Transverse colon (tissue), 4 donors: ENCODE results near the gene GTF2H4. TPM values are rescaled to one million over a fixed set of nuclear protein-coding genes. Genes with fewer than 3 reads are reported as not detected.
"Not testable (repeated sequence)": the region's sequence is repeated elsewhere in the genome, so short reads cannot be mapped to it uniquely, and the experiment has no call there.

ENCODE experiments used
- DNase-seq: peaks from one replicate; pipeline ENCODE4 v3.0.0-alpha.2; 2019
- H3K27ac ChIP-seq, 4 donors: fragments of 200-600 bp; sonication (generic); 2 replicates each; pipeline ENCODE4 v1.5.1; 2016 to 2018; ENCODE audit warnings: inconsistent platforms in 4 of 4
- H3K27me3 ChIP-seq: fragments of 200-600 bp; sonication (generic); 2 replicates; pipeline ENCODE4 v1.5.1; 2017; ENCODE audit warnings: inconsistent platforms
- H3K36me3 ChIP-seq, 4 donors: fragments of 200-600 bp; sonication (generic); 2 replicates each; pipeline ENCODE4 v1.5.1; 2017 to 2019; ENCODE audit warnings: inconsistent platforms in 4 of 4
- H3K4me1 ChIP-seq, 4 donors: fragments of 200-600 bp; sonication (generic); 2 replicates each; pipeline ENCODE4 v1.5.1; 2017 to 2020; ENCODE audit warnings: inconsistent platforms in 4 of 4
- H3K4me3 ChIP-seq, 4 donors: fragments of 200-600 bp; sonication (generic); 1 replicate in 1 of 4; 2 replicates in 3 of 4; pipeline versions ENCODE4 v1.5.1 to v1.6.1; 2017 to 2019; ENCODE audit warnings: inconsistent platforms in 4 of 4
- H3K9me3 ChIP-seq, 2 donors: fragments of 200-600 bp; sonication (generic); 2 replicates each; pipeline ENCODE4 v1.5.1; 2017 to 2019; ENCODE audit warnings: inconsistent platforms in 2 of 2
- EP300 ChIP-seq: sonication (generic); formaldehyde crosslinking; IDR thresholded peaks from one replicate; pipeline ENCODE4 v1.6.1; 2017; ENCODE audit warnings: antibody characterized with exemption, low read depth
- POLR2A ChIP-seq: fragments of 450-650 bp; IDR thresholded peaks from one replicate; pipeline ENCODE4 v1.6.1; 2016; ENCODE audit warnings: antibody characterized with exemption, mild to moderate bottlenecking, moderate library complexity
- POLR2AphosphoS5 ChIP-seq, 3 donors: sonication (generic); formaldehyde crosslinking; IDR thresholded peaks; one replicate each; pipeline ENCODE4 v1.6.1; 2016; ENCODE audit warnings: antibody characterized with exemption in 3 of 3
- WGBS, 2 donors: methylation state at CpG; one replicate each; pipeline ENCODE4 v1.1.5; 2018; ENCODE audit warnings: low coverage in 1 of 2; 5-methylcytosine and 5-hydroxymethylcytosine counted together
- in situ Hi-C, 4 donors: fragments of 200-750 bp; cut with MboI; loops; one replicate each; pipeline versions ENCODE4 v1.15.0 to v1.15.1; 2017; ENCODE audit warnings: low sequenced_read_pairs in 3 of 4, low pct_ligation_motif_present in 1 of 4, low pct_unique_long_range_greater_than_20kb in 1 of 4
- intact Hi-C: fragments of 100-400 bp; cut with DNase I; formaldehyde crosslinking; loops from one replicate; pipeline ENCODE4 v1.15.1; 2023; ENCODE audit warnings: low total_unique reads
- total RNA-seq, 4 donors: library from RNA; depleted of rRNA; stranded (reverse); fragments of >200 nt; gene quantifications; one replicate each; pipeline ENCODE4 v1.1.0, GENCODE V29; 2016
- TF ChIP-seq, protein P1 (sequence below), 5 experiments: fragments of 200-600 bp in 3 of 5; fragments of 450-650 bp in 2 of 5; sonication (generic) in 3 of 5; IDR thresholded peaks; 1 replicate in 2 of 5; 2 replicates in 3 of 5; pipeline ENCODE4 v1.5.1; 2016 to 2017; ENCODE audit warnings: antibody characterized with exemption in 5 of 5, inconsistent platforms in 3 of 5, mild to moderate bottlenecking in 2 of 5, moderate library complexity in 1 of 5

GTF2H4 gene
- total RNA-seq, 4 donors from 2014 or later: 2.0 to 44.5 (median 6.8) TPM

DNA sequence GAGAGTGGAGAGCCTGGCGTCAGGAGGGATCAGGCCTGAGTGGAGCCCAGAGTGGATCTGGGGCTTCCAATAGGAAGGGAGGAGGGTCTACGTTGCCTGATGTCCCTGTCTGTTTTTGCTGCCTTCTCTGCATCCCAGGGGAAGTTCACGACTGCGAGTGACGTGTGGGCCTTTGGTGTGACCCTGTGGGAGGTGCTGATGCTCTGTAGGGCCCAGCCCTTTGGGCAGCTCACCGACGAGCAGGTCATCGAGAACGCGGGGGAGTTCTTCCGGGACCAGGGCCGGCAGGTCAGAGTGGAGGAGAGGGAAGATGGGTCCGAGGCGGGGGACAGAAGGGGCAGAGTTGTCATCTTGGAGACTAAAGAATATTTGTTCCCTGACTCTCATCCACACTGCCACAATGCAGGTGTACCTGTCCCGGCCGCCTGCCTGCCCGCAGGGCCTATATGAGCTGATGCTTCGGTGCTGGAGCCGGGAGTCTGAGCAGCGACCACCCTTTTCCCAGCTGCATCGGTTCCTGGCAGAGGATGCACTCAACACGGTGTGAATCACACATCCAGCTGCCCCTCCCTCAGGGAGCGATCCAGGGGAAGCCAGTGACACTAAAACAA is 9.2 kb upstream of the GTF2H4 start:
- H3K27me3 ChIP-seq: no peaks in the 10 kb centered on the region
- DNase-seq: no peak
- in situ Hi-C loops (loop anchor here in 2 of 4 donors (25.0 kb wide), 1 partner anchor 162 kb away; the partner anchor contains the start of genes FLOT1 (in 2 of the 2) and IER3 (in 2 of the 2)), intact Hi-C loops (no loop called here)
- H3K4me1 ChIP-seq: no peaks in the 10 kb centered on the region
- H3K9me3 ChIP-seq: no peaks in the 10 kb centered on the region
- H3K27ac ChIP-seq: no peak overlapping the region
- WGBS, 2 donors: 78 to 90% methylated on average over 10 to 23 of the region's 23 CpGs
- H3K36me3 ChIP-seq: peaks cover 0 to 37% (median 13%) of the 10 kb centered on the region in 4 donors
- TF ChIP-seq POLR2AphosphoS5 (IDR thresholded peaks at IDR 0.05): no peak
- TF ChIP-seq, protein P1, sequence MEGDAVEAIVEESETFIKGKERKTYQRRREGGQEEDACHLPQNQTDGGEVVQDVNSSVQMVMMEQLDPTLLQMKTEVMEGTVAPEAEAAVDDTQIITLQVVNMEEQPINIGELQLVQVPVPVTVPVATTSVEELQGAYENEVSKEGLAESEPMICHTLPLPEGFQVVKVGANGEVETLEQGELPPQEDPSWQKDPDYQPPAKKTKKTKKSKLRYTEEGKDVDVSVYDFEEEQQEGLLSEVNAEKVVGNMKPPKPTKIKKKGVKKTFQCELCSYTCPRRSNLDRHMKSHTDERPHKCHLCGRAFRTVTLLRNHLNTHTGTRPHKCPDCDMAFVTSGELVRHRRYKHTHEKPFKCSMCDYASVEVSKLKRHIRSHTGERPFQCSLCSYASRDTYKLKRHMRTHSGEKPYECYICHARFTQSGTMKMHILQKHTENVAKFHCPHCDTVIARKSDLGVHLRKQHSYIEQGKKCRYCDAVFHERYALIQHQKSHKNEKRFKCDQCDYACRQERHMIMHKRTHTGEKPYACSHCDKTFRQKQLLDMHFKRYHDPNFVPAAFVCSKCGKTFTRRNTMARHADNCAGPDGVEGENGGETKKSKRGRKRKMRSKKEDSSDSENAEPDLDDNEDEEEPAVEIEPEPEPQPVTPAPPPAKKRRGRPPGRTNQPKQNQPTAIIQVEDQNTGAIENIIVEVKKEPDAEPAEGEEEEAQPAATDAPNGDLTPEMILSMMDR (IDR thresholded peaks at IDR 0.05): no peak
- TF ChIP-seq EP300: no peak
- no peak for TF ChIP-seq POLR2A
- H3K4me3 ChIP-seq: no peak overlapping the region

DNA sequence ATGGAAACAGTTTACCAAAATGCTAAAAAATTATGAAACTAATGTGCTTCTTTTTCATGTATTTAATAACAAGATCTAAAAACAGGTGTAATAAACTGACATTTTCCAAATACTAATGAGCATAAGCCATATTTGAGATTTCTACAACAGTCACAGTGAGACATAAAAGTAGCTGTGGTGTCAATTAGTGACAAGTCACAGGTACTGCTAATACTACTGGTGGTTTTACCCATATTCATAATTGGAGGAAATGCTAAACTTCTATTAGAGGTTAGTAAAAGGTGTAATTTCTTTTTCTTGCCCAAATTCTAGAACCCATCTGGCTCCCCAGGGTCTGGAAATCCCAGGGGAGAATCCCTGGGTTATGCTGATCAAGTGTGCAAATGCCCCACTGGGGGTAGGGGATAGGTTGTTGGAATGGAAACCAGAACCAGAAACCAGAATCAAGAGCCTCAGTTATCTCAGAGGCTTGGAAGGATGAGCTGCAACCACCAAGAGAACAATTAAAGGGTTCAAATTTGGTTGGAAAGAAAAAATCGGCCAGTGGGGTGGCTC is 7.1 kb upstream of the GTF2H4 start:
- Histone ChIP-seq H3K4me1 (no peaks in the 10 kb centered on the region), H3K36me3 (peaks cover 0 to 23% (median 3%) of the 10 kb centered on the region in 4 donors), H3K27me3 (no peaks in the 10 kb centered on the region), H3K4me3 (no peak overlapping the region), H3K9me3 (no peaks in the 10 kb centered on the region), H3K27ac (no peak overlapping the region)
- intact Hi-C loops (no loop called here), in situ Hi-C loops (no loop called here)
- 78% methylated on average over 1 of the region's 1 CpG; no CpG with 5 or more reads in 1 of the 2 donors for WGBS, 2 donors
- TF ChIP-seq POLR2A: no peak
- TF ChIP-seq, protein P1 (IDR thresholded peaks at IDR 0.05): no peak
- no peak for TF ChIP-seq EP300
- TF ChIP-seq POLR2AphosphoS5 (IDR thresholded peaks at IDR 0.05): no peak
- DNase-seq: no peak

DNA sequence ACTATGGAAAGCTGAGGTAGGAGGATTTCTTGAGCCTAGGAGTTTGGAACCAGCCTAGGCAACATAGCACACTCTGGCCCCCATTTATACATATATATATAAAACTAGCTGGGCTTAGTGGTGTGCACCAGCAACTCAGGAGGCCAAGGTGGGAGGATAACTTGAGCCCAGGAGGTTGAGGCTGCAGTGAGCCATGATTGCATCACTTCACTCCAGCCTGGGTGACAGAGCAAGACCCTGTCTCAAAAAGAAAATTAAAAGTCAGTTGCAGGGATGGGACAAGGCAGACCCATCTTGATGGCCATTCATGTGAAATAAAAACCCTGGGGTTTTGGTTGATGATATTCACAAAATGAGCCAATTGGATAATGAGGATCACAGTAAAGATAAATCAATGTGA is 6.6 kb upstream of the GTF2H4 start:
- H3K36me3 ChIP-seq: peaks cover 0 to 21% (median 3%) of the 10 kb centered on the region in 4 donors
- H3K27me3 ChIP-seq: no peaks in the 10 kb centered on the region
- no peaks in the 10 kb centered on the region for H3K9me3 ChIP-seq
- no peak for DNase-seq
- H3K27ac ChIP-seq: no peak overlapping the region
- no peak for TF ChIP-seq EP300
- TF ChIP-seq POLR2A: no peak
- no peak for TF ChIP-seq POLR2AphosphoS5 (IDR thresholded peaks at IDR 0.05)
- TF ChIP-seq, protein P1 (IDR thresholded peaks at IDR 0.05): no peak
- no peaks in the 10 kb centered on the region for H3K4me1 ChIP-seq
- no peak overlapping the region for H3K4me3 ChIP-seq
- in situ Hi-C loops (no loop called here), intact Hi-C loops (no loop called here)

DNA sequence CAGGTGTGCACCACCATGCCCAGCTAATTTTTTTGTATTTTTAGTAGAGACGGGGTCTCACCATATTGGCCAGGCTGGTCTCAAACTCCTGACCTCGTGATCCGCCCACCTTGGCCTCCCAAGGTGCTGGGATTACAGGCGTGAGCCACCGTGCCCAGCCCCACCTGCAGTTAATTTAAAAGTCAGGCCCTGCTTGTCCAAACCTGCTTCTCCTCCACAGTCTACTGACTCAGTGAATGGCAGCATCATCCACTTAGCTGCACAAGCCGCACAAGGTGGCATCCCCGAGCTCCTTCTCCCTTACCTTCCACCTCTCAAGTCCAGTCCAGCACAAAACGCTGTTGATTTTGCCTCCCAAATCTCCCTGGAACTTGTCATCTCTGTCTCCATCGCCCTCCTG is 5.8 kb upstream of the GTF2H4 start:
- intact Hi-C loops, DNase-seq, H3K4me3 ChIP-seq, in situ Hi-C loops, H3K27ac ChIP-seq, H3K9me3 ChIP-seq, H3K27me3 ChIP-seq, H3K4me1 ChIP-seq: not testable (repeated sequence)
- peaks cover 0 to 21% (median 3%) of the 10 kb centered on the region in 4 donors for H3K36me3 ChIP-seq
- 76 to 100% methylated on average over 1 to 9 of the region's 9 CpGs for WGBS, 2 donors

DNA sequence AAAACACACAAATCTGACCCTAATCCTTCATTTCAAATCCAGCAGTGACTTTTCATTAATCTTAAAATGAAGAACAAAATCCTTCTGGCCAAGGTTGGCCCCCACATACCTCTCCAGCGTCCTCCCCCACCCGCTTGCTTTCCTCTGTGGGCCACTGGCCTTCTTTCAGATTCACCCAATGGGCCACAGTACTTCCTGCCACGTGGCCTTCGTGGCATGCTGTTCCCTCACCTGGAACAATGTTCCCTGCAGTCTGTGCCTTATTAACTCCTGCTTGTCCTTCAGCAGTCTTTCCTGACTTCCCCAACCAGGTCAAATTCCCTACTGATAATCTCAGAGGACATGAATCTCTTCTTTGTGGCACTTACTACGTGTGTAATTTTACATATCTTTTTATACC is 5.3 kb upstream of the GTF2H4 start:
- in situ Hi-C loops: no loop called here
- H3K9me3 ChIP-seq: no peaks in the 10 kb centered on the region
- H3K27ac ChIP-seq: no peak overlapping the region
- H3K36me3 ChIP-seq: peaks cover 0 to 16% (median 3%) of the 10 kb centered on the region in 4 donors
- H3K27me3 ChIP-seq: no peaks in the 10 kb centered on the region
- 25 to 40% methylated on average over 4 to 5 of the region's 5 CpGs for WGBS, 2 donors
- peaks cover 0 to 9% (median 3%) of the 10 kb centered on the region in 4 donors for H3K4me1 ChIP-seq
- H3K4me3 ChIP-seq: no peak overlapping the region
- no peak for DNase-seq
- intact Hi-C loops: no loop called here
- TF ChIP-seq POLR2A (no peak), EP300 (no peak), POLR2AphosphoS5 (IDR thresholded peaks at IDR 0.05) (no peak)
- TF ChIP-seq, protein P1 (IDR thresholded peaks at IDR 0.05): no peak
